ENCODE results near the gene FBXW11.

GRCh38 chr5:171999100-171999499 lies 7.3 kb downstream of the FBXW11 start:
- TF ChIP-seq CTCF (IDR thresholded peaks at IDR 0.05 in 8 of 11, conservative IDR thresholded peaks at IDR 0.05 in 3 of 11): no peak
- TF ChIP-seq POLR2A (IDR thresholded peaks at IDR 0.05): no peak

Data from spleen (tissue), 7 donors.